Measurements from ENCODE around the gene HOXB5. TPM values are rescaled to one million over a fixed set of nuclear protein-coding genes. Genes with fewer than 3 reads are reported as not detected.

HOXB5 gene
- total RNA-seq, 1 donor from 2014 or later: 2.1 TPM

DNA sequence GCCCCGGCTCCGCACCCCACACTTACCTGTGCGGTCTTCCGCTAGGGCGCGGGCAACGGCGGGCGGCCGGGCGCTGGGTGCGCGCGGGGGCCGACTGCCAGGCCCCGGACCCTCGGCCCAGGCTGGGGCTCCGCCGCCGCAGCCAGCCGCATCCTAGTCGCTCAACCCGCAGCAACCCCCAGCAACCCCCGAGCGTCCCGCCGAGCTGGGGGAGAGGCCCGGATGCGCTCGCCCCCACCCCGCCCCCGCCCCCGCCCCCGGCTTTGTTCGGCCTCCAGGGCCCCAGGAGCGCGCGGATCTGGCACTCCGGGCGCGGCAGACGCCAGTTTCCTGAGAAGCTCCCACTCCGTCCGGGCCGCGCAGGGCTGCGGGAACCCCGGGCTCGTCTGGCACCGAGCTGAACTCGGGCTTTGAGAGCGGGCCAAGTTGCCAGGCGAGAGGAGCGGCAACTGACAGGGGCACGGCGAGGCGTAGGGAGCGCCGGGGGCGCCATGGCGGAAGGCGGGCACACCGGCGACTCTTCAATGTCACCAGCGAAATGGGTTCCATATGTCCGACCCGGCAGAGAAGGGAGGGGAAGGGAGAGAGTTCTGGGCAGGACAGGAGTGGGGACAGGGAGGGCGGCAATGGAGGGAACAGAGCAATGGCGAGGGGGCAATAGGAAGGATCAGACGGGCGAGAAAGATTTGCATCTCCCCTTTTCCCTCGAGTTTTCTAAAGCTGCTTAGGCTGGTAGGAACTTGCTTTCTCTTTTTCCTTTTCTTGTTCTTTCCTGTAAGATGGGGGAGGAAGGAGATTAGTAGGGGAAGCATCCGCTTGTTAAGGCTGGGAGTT, 29.2 kb downstream of the HOXB5 start:
- H3K4me1 Mint-ChIP-seq (ENCODE audit: low read depth): peaks cover 43% of the 10 kb centered on the region
- H3K36me3 Mint-ChIP-seq (ENCODE audit: insufficient read depth): no peaks in the 10 kb centered on the region
- TF ChIP-seq, protein P1, sequence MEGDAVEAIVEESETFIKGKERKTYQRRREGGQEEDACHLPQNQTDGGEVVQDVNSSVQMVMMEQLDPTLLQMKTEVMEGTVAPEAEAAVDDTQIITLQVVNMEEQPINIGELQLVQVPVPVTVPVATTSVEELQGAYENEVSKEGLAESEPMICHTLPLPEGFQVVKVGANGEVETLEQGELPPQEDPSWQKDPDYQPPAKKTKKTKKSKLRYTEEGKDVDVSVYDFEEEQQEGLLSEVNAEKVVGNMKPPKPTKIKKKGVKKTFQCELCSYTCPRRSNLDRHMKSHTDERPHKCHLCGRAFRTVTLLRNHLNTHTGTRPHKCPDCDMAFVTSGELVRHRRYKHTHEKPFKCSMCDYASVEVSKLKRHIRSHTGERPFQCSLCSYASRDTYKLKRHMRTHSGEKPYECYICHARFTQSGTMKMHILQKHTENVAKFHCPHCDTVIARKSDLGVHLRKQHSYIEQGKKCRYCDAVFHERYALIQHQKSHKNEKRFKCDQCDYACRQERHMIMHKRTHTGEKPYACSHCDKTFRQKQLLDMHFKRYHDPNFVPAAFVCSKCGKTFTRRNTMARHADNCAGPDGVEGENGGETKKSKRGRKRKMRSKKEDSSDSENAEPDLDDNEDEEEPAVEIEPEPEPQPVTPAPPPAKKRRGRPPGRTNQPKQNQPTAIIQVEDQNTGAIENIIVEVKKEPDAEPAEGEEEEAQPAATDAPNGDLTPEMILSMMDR (IDR thresholded peaks at IDR 0.05; ENCODE audit: unreplicated experiment): no peak
- H3K27me3 Mint-ChIP-seq: peaks cover 41% of the 10 kb centered on the region
- DNase-seq (ENCODE audit: low spot score, unreplicated experiment): no peak
- no peaks in the 10 kb centered on the region for H3K9me3 Mint-ChIP-seq (ENCODE audit: low read depth)
- H3K4me3 Mint-ChIP-seq (ENCODE audit: low read depth): peak overlapping the region; percentile 68
- H3K27ac Mint-ChIP-seq: peak overlapping the region; percentile 27

DNA sequence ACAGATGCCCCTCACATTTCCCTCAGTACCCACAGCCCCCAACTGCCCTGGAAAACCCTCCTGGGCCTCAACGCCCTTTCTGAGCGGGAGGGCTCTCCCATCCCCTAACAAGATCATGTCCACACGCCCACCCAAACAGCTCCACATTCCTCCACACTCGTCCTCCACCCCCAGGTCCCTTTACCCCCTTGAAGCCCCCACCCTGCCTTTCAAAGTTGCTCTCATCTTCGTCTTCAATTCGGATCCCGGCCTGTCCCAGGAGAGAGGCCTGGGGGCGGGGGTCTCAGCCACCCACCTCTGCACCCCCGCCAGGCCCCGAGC, 29.8 kb downstream of the HOXB5 start:
- Mint-ChIP-seq H3K27ac (peak overlapping the region; percentile 89), H3K9me3 (ENCODE audit: low read depth) (no peaks in the 10 kb centered on the region), H3K4me1 (ENCODE audit: low read depth) (peaks cover 43% of the 10 kb centered on the region), H3K4me3 (ENCODE audit: low read depth) (peak overlapping the region; percentile 74), H3K27me3 (peaks cover 46% of the 10 kb centered on the region), H3K36me3 (ENCODE audit: insufficient read depth) (no peaks in the 10 kb centered on the region)
- no peak for DNase-seq (ENCODE audit: low spot score, unreplicated experiment)
- TF ChIP-seq, protein P1 (IDR thresholded peaks at IDR 0.05; ENCODE audit: unreplicated experiment): no peak

DNA sequence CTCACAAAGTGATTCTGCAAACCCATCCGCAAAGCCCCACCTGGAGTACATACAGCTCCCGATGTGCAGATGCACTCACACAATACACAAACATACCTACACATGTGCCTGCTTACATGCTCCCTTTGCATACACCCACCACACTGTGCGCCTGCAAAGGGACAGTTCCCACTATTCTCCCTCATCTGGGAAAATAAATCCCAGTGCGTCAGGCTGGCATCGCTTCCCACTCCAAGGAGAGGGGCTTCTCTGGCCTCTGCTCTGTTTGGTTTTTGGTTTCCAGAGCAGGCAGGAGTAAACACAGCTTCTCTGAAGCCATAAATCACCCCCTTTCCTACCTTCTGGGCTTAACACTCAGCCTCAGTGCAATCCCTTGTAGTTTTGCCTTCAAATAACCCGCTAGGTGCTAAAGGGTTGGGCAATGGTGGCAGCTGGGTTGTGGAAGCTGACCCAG, 30.2 kb downstream of the HOXB5 start:
- H3K9me3 Mint-ChIP-seq (ENCODE audit: low read depth): no peaks in the 10 kb centered on the region
- peaks cover 51% of the 10 kb centered on the region for H3K27me3 Mint-ChIP-seq
- H3K36me3 Mint-ChIP-seq (ENCODE audit: insufficient read depth): no peaks in the 10 kb centered on the region
- H3K27ac Mint-ChIP-seq: peak overlapping the region; percentile 89
- H3K4me3 Mint-ChIP-seq (ENCODE audit: low read depth): peak overlapping the region; percentile 74
- TF ChIP-seq, protein P1 (IDR thresholded peaks at IDR 0.05; ENCODE audit: unreplicated experiment): no peak
- peaks cover 46% of the 10 kb centered on the region for H3K4me1 Mint-ChIP-seq (ENCODE audit: low read depth)
- DNase-seq (ENCODE audit: low spot score, unreplicated experiment): no peak

DNA sequence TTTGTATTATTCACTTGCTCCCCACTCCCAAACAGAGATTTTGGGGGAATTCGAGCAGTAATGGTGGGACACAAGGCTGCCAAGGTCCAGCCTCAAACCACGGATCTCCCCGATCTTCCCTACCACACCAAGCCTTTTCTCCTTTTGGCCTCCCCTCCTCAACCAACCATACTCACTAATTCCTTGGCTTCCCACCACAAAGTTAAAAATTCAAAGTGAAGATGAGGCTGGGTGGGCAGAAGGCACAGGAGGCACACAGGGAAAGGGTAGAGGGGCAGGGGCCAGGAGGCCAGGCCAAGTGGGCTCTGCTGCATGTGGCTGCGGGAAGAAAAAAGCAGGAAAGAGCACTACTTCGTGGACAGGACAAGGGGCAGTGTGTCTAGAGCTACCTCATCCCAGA, 30.6 kb downstream of the HOXB5 start:
- DNase-seq (ENCODE audit: low spot score, unreplicated experiment): no peak
- Mint-ChIP-seq H3K27ac (peak overlapping the region; percentile 89), H3K9me3 (ENCODE audit: low read depth) (no peaks in the 10 kb centered on the region), H3K4me3 (ENCODE audit: low read depth) (peak overlapping the region; percentile 74), H3K36me3 (ENCODE audit: insufficient read depth) (no peaks in the 10 kb centered on the region), H3K27me3 (peaks cover 55% of the 10 kb centered on the region), H3K4me1 (ENCODE audit: low read depth) (peaks cover 49% of the 10 kb centered on the region)
- TF ChIP-seq, protein P1 (IDR thresholded peaks at IDR 0.05; ENCODE audit: unreplicated experiment): no peak

DNA sequence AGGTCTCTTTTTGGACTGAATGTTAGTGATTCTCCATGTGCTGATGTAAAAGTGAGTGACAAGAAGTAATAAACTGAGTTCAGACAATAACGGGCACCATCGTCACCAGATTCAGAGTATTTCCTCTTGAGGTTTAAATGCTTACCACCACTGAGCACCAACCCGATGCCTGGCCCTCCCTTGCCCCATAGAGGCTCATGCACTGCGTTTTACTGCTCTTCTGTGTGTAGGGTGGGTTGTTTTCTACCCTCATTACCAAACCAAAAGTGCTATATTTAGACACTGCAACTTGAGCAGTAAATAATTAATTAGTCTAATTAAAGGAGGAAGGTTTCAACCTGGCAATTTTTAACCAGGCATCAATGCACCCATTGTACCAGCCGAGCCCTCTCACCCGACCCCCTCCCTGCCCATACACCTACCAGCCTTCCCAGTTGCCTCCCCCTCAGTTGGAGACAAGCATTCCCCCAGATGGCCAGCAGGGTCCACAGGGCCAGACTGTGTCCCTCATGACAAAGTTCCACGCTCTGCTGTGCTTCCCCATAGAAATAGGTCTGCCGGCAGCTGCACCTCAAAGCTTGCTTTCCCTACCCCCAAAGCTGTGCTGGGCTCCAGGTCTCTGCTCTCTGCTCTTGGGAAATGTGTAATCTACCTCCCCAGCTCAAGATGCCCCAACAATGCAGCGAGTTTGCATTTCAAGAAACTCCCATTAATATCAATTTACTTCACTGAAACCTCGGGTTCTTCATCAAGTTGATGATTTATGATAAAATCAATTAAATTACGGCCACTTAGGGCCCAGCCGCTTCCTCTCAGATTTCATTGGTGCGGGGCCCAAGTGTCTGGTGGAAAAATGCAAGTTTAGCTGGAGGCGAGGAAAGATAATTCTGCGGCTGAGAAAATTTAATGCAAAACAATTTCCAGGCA, 31.4 kb downstream of the HOXB5 start:
- TF ChIP-seq, protein P1 (IDR thresholded peaks at IDR 0.05; ENCODE audit: unreplicated experiment): peak; percentile 50

More for the DNA sequence above, 31.4 kb downstream of the HOXB5 start:
- H3K4me1 Mint-ChIP-seq (ENCODE audit: low read depth): peaks cover 50% of the 10 kb centered on the region
- peak overlapping the region; percentile 74 for H3K4me3 Mint-ChIP-seq (ENCODE audit: low read depth)
- H3K27ac Mint-ChIP-seq: peak overlapping the region; percentile 89
- no peak for DNase-seq (ENCODE audit: low spot score, unreplicated experiment)
- no peaks in the 10 kb centered on the region for H3K36me3 Mint-ChIP-seq (ENCODE audit: insufficient read depth)
- H3K27me3 Mint-ChIP-seq: peaks cover 62% of the 10 kb centered on the region
- H3K9me3 Mint-ChIP-seq (ENCODE audit: low read depth): no peaks in the 10 kb centered on the region

Measured in progenitor cell of endocrine pancreas (in vitro differentiated cells).